GM10248 (cell line): ENCODE measurements around the gene CTTN.

Experiments
- CTCF ChIA-PET: fragments of 300-600 bp; sonication (Branson Sonifier 250); formaldehyde crosslinking; extraction: SDS; loops from one replicate; lab custom pipeline; 2021; ENCODE audit warnings: antibody characterized with exemption; lab: Yijun Ruan, JAX
- POLR2A ChIA-PET: fragments of 350-650 bp; sonication (Branson Sonifier 250); formaldehyde crosslinking; extraction: SDS; loops from one replicate; lab custom pipeline; 2020; ENCODE audit warnings: antibody characterized with exemption; lab: Yijun Ruan, JAX
- DNase-seq: peaks from one replicate; pipeline ENCODE4 v3.0.0; 2012; ENCODE audit errors: extremely low spot score
- TF ChIP-seq, protein P1 (sequence below): IDR thresholded peaks from 2 replicates; pipeline ENCODE4 v1.5.1; 2012; ENCODE audit warnings: mild to moderate bottlenecking, low read depth; ENCODE audit errors: extremely low read depth, missing control alignments, control extremely low read depth

Gene CTTN

GRCh38 chr11:70376621-70377020 lies 21.7 kb upstream of the CTTN start:
- TF ChIP-seq, protein P1, sequence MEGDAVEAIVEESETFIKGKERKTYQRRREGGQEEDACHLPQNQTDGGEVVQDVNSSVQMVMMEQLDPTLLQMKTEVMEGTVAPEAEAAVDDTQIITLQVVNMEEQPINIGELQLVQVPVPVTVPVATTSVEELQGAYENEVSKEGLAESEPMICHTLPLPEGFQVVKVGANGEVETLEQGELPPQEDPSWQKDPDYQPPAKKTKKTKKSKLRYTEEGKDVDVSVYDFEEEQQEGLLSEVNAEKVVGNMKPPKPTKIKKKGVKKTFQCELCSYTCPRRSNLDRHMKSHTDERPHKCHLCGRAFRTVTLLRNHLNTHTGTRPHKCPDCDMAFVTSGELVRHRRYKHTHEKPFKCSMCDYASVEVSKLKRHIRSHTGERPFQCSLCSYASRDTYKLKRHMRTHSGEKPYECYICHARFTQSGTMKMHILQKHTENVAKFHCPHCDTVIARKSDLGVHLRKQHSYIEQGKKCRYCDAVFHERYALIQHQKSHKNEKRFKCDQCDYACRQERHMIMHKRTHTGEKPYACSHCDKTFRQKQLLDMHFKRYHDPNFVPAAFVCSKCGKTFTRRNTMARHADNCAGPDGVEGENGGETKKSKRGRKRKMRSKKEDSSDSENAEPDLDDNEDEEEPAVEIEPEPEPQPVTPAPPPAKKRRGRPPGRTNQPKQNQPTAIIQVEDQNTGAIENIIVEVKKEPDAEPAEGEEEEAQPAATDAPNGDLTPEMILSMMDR, result no peak
- CTCF ChIA-PET, result no interaction called here
- DNase-seq, result no peak
- POLR2A ChIA-PET, result no interaction called here

DNA sequence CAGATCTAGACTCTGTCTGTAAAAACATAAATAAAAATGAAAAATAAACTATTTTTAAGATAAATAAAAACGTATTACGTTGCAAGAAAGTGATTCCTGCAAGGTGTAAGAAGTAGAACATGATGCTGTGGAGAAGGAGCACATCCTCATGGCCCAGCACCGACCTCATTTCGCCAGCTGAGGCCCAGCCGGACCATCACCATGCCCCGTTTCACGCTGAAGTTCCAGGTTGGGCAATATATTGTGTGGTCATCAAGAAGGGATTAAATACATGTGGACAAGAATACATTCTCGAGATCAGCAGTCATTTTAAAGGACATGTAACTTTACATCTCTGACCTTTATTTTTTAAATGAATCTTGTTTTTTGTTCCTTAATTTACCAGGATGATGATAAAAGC lies 20.7 kb upstream of the CTTN start:
- TF ChIP-seq, protein P1, result no peak
- no peak for DNase-seq
- ChIA-PET POLR2A (no interaction called here), CTCF (interaction anchor here (1.4 kb wide), 1 partner anchor 90 kb away, joined by 3 read pairs; no protein-coding TSS in a partner anchor)

DNA sequence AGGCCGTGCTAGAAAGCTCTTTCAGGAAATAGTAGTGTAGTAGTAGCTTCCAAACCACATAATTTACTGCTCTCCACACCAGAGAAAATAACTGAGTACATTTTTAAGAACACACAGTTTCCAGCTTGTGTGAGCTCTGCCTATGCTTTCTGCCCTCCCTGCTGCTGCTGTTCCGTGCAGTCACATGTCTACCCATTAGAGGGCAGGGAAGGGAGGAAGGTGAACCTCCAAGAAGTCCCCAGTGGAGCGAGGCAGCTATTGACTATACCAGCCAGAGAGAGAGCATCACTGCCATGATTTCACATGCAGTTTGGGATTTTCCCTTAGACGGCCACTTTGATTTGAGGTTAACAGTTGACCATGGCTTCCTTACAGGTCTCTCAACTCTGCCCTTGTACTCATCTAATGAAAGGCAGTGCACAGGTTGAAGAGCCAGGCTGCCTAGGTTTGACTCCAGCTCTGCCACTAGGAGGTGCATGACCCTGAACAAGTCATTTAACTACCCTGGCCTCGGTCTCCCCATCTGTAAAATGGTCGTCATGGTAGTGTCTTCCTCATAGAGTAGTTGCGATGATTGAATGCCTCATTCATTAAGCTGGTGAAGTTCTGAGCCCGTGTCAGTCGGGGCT lies 19.7 kb upstream of the CTTN start:
- ChIA-PET POLR2A (no interaction called here), CTCF (interaction anchor here (1.3 to 1.8 kb wide), 3 partner anchors 10 to 89 kb away, joined by 3 to 5 read pairs (median 4); no protein-coding TSS in a partner anchor)
- no peak for DNase-seq
- TF ChIP-seq, protein P1, result no peak

DNA sequence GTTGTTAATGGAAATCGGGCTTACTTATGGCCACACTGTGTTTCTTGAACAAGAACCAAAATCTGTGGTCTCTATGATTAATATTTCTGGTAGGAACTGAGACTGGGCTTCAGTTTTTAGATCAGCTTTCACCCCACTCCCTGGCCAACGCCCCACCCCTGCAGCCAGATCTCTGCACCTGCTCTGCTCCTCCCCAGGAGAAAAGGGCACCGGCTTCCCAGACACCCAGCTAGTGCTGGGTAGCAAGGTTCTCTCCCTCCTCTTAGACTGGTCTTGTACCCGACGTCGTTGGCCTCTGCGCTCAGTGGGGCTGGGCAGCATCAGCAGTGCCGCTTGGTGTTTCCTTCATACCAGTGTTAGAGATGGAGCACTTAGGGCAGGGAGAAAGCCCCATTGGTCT lies 17.0 kb upstream of the CTTN start:
- ChIA-PET POLR2A (no interaction called here), CTCF (interaction anchor here (1.0 to 1.6 kb wide), 3 partner anchors 11 to 17 kb away, joined by 3 to 4 read pairs (median 3); no protein-coding TSS in a partner anchor)
- TF ChIP-seq, protein P1, result no peak
- no peak for DNase-seq

DNA sequence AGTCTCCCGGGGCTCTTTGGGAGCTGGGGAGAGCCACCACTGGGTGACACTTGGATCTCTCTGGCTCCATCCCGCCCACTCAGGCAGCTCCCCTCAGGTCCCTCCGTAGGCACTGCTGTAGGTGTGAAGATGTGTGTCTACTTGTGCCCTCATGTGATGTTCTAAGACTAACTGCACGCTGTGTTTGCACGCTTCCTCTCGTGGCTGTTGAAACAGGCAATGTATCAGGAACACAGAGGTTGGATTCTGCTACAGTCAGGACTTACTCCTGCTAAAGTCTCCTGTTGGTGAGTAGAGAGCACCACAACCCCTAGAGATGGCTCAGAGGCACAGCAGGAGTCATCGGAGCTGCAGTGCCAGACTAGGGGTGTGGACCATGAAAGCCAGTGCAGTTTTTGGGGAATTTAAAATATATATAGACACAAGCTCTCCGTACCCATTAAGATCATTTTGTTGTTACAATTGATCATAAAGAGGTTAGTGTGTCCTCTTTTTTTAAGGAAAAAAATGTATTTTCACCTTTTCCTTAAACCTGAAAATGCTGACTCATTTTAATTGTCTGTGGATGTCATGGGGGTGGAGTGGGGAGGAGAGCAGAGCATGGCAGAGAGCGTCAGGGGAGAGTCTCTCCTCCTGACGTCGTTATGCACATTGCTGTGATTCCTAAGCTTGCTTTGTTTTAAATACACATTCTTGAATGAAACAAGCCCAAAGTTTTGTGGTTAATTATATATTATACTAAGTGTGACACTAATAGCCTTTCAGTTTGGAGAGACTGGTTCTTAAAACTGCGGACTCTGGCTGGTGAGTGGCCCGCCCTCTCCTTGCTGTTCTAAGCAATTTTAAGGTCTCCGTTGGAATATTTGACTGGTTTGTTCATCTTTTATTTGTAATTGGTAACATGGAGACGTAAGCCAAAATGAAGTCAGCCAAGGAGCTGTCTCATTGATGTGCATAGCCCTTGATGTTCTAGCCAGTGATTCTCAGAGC lies 16.2 kb upstream of the CTTN start:
- ChIA-PET POLR2A (no interaction called here), CTCF (interaction anchor here (1.0 to 1.6 kb wide), 4 partner anchors 8 to 18 kb away, joined by 3 to 4 read pairs (median 3); no protein-coding TSS in a partner anchor)
- DNase-seq, result no peak
- TF ChIP-seq, protein P1, result no peak
